ENCODE measurements around the gene CSH1.
"Not testable (repeated sequence)": the region's sequence is repeated elsewhere in the genome, so short reads cannot be mapped to it uniquely, and the experiment has no call there.

CSH1 gene

DNA sequence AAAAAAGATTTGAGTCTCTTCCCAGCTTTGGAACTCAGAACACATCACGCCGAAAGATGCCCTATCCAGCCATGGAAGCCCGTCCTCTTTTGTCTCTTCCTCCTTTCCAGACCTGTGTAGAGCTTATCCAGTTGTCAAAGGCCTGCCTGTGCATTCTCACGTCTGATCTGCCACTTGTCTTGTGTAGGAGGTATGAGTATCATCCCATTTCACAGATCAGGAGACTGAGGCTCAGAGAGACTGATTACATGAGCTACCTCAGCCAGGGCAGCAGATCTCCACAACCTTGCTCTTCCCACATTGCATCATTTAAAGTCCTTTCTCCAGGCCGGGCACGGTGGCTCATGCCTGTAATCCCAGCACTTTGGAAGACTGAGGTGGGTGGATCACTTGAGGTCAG, 21.7 kb downstream of the CSH1 start:
- H3K27me3 Mint-ChIP-seq (ENCODE audit: low read depth): peaks cover 16% of the 10 kb centered on the region
- H3K4me3 Mint-ChIP-seq; H3K36me3 Mint-ChIP-seq (ENCODE audit: low read depth); DNase-seq (ENCODE audit: low spot score); H3K27ac Mint-ChIP-seq; H3K4me1 Mint-ChIP-seq (ENCODE audit: low read depth); H3K9me3 Mint-ChIP-seq: not testable (repeated sequence)

DNA sequence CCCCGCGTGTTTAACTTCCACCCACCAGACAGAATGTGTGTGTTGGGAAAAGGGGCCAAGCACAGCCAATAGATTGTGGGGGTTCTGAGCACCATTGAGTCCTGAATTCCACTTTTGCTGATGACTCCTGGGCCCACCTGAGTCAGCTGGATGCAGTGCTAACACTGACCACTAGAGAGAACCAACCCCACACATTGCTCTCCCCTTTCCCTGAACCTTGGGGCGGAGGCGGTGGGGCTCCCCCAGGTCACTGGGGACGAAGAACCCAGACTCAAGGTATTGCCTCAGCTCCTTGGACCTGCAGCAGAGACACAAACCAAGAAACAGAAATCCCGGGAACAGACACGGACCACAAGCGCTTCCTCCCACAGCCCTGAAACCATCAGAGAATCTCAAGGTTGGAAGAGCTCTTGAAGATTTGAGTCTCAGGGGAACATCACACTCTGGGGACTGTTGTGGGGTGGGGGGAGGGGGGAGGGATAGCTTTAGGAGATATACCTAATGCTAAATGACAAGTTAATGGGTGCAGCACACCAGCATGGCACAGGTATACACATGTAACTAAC, 22.2 kb downstream of the CSH1 start:
- not testable (repeated sequence) for H3K27ac Mint-ChIP-seq; H3K36me3 Mint-ChIP-seq (ENCODE audit: low read depth); H3K4me1 Mint-ChIP-seq (ENCODE audit: low read depth); H3K4me3 Mint-ChIP-seq; H3K9me3 Mint-ChIP-seq; DNase-seq (ENCODE audit: low spot score)
- H3K27me3 Mint-ChIP-seq (ENCODE audit: low read depth): peaks cover 18% of the 10 kb centered on the region

DNA sequence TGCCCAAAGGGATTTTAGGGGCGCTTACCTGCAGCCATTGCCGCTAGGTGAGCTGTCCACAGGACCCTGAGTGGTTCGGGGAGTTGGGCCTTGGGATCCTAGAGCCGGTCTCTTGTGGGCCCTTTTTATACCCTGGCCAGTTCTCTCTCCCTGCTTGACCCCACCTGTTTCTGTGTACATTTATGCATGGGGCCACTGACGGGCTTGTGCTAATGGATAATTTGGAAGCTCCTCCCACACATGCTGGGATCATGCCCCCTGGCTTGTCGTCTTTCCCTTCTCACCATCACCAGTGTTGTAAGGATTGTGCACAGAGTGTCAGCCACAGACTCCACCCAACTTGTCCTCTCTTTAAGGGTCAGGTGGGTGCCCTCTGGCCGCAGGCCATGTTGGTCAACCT, 22.8 kb downstream of the CSH1 start, which contains the start of gene CSH2:
Gene CSH2, minus strand, starts transcription at position 101 of the 400 bp plus-strand sequence. Its CDS starts 63 bp downstream, at position 38.
- H3K4me3 Mint-ChIP-seq; H3K4me1 Mint-ChIP-seq (ENCODE audit: low read depth); H3K27ac Mint-ChIP-seq; H3K36me3 Mint-ChIP-seq (ENCODE audit: low read depth); H3K9me3 Mint-ChIP-seq; DNase-seq (ENCODE audit: low spot score): not testable (repeated sequence)
- H3K27me3 Mint-ChIP-seq (ENCODE audit: low read depth): peaks cover 19% of the 10 kb centered on the region

DNA sequence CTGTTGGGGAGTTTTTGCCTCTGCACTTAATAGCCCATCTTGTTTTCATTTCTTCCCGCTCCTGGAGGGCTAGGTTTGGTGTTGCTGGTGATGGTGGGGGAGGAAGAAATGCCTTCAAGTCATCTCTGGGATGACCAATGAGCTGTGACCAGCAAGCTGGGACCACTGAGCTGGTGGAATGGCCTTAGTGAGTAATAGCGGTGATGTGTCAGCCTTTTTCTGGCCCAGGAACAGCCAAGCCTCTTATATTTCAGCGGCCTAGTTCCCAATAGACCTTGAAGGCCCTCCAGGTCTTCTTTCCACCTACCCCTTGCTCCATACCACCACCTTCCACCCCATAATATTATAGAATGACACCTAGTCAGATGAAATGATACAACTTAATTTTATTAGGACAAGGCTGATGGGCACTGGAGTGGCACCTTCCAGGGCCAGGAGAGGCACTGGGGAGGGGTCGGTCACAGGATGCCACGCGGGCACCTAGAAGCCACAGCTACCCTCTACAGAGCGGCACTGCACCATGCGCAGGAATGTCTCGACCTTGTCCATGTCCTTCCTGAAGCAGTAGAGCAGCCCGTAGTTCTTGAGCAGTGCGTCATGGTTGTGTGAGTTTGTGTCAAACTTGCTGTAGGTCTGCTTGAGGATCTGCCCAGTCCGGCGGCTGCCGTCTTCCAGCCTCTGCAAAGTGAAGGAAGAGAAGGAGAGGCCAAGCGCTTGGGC, 24.6 kb downstream of the CSH1 start:
- not testable (repeated sequence) for H3K4me1 Mint-ChIP-seq (ENCODE audit: low read depth); H3K9me3 Mint-ChIP-seq; H3K4me3 Mint-ChIP-seq; H3K36me3 Mint-ChIP-seq (ENCODE audit: low read depth); H3K27ac Mint-ChIP-seq; DNase-seq (ENCODE audit: low spot score)
- peaks cover 16% of the 10 kb centered on the region for H3K27me3 Mint-ChIP-seq (ENCODE audit: low read depth)

DNA sequence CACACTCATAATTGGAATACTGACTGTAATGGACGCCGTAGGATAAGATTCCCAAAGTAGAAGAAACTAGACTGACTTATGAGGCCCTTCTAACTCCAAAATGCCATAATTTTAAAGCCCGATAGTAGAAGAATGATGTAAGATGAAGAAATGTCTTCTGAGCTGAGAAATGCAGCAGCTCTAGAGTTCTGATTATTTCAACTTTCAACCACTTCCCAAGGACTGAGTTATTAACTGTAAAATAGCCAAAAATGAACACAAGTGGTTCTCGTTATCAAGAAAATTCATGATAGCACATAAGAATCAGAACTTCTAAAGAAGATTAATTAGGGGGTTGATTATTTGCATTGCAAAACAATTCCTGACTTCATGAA, 26.1 kb downstream of the CSH1 start:
- H3K4me1 Mint-ChIP-seq (ENCODE audit: low read depth); DNase-seq (ENCODE audit: low spot score); H3K36me3 Mint-ChIP-seq (ENCODE audit: low read depth); H3K9me3 Mint-ChIP-seq; H3K4me3 Mint-ChIP-seq; H3K27ac Mint-ChIP-seq: not testable (repeated sequence)
- H3K27me3 Mint-ChIP-seq (ENCODE audit: low read depth): peaks cover 16% of the 10 kb centered on the region

DNA sequence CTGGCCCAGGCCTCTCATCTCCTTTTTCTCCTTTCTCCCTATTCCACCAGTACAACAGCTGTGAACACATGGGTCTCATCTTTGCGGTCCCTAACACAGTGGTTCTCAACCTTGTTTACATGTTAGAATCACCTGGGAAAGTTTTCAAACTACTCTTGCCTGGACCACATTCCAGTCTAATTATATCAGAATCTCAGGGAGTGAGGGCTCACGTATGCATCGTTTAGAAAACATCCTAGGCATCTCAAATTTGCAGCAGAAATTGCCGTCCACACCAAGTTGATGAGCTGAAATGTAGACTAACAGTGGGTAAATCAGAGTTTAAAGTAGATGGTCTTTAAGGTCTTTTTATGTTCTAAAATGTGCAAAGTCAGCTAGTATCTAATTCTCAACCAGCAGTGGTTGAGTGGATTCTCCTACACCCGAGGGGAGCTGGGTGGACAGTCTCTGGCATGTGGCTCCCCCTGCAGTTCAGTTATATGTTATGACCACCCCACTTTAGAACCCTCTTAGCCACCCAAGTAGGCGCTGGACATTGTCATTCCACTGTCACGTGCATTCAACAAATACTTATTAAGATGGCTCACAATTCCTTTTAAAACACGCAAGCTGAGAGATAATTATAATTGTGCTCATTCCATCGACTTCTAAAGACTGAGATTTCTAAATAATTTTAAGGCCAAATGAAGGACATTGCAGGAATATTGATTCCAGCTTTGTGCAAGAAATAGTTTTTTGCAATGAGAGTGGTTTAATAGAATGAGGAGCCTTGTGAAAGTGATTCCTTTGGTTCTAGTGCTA, 26.7 kb downstream of the CSH1 start:
- H3K4me1 Mint-ChIP-seq (ENCODE audit: low read depth); H3K9me3 Mint-ChIP-seq; H3K36me3 Mint-ChIP-seq (ENCODE audit: low read depth); H3K27ac Mint-ChIP-seq; DNase-seq (ENCODE audit: low spot score); H3K4me3 Mint-ChIP-seq: not testable (repeated sequence)
- peaks cover 16% of the 10 kb centered on the region for H3K27me3 Mint-ChIP-seq (ENCODE audit: low read depth)

DNA sequence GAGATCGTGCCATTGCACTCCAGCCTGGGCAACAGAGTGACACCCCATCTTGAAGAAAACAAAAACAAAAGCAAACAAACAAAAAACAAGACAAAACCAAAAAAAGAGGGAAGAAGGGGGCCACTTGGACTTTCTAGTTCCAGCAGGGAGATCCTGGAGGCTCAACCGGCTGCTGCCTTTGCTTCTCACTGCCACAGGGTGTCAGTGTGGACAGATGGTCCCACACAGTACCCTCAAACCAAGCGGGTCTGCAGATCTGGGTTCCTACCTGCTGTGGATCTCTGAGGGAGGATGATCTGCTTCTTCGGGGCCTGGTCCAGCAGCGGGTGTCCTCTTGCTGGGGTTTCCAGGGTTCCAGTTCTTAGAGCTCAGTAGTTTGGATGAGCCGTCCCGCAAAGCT, 29.7 kb downstream of the CSH1 start:
- not testable (repeated sequence) for H3K9me3 Mint-ChIP-seq; H3K36me3 Mint-ChIP-seq (ENCODE audit: low read depth); H3K4me3 Mint-ChIP-seq; H3K4me1 Mint-ChIP-seq (ENCODE audit: low read depth); H3K27ac Mint-ChIP-seq; DNase-seq (ENCODE audit: low spot score)
- H3K27me3 Mint-ChIP-seq (ENCODE audit: low read depth): peaks cover 24% of the 10 kb centered on the region

DNA sequence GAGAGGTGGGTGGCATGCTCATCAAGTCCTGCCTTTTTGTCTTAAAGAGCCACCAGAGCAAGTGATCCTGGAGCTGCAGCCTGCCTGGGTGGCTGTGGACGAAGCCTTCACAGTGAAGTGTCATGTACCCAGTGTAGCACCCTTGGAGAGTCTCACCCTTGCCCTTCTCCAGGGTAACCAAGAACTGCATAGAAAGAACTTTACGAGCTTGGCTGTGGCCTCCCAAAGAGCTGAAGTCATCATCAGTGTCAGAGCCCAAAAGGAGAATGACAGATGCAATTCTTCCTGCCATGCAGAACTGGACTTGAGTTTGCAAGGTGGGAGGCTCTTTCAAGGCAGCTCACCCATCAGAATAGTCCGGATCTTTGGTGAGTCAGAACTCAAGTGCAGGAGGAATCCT, 37.1 kb downstream of the CSH1 start:
- Mint-ChIP-seq H3K27ac (no peak overlapping the region), H3K4me1 (ENCODE audit: low read depth) (no peaks in the 10 kb centered on the region), H3K27me3 (ENCODE audit: low read depth) (peaks cover 25% of the 10 kb centered on the region), H3K9me3 (no peaks in the 10 kb centered on the region), H3K4me3 (no peak overlapping the region), H3K36me3 (ENCODE audit: low read depth) (no peaks in the 10 kb centered on the region)
- no peak for DNase-seq (ENCODE audit: low spot score)

DNA sequence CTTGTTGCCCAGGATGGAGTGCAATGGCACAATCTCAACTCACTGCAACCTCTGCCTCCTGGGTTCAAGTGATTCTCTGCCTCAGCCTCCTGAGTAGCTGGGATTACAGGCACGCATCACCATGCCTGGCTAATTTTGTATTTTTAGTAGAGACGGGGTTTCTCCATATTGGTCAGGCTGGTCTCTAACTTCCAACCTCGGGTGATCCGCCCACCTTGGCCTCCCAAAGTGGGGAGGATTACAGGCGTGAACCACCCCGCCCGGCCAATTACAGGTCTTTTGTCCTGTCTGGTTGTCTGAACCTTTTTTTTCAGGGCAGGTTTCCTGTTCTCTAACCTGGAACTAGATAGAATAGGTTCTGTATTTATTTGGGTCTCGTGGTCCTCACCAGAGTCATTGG, 39.9 kb downstream of the CSH1 start:
- H3K36me3 Mint-ChIP-seq (ENCODE audit: low read depth); H3K9me3 Mint-ChIP-seq; H3K4me1 Mint-ChIP-seq (ENCODE audit: low read depth); H3K4me3 Mint-ChIP-seq; H3K27ac Mint-ChIP-seq; DNase-seq (ENCODE audit: low spot score): not testable (repeated sequence)
- peaks cover 24% of the 10 kb centered on the region for H3K27me3 Mint-ChIP-seq (ENCODE audit: low read depth)

DNA sequence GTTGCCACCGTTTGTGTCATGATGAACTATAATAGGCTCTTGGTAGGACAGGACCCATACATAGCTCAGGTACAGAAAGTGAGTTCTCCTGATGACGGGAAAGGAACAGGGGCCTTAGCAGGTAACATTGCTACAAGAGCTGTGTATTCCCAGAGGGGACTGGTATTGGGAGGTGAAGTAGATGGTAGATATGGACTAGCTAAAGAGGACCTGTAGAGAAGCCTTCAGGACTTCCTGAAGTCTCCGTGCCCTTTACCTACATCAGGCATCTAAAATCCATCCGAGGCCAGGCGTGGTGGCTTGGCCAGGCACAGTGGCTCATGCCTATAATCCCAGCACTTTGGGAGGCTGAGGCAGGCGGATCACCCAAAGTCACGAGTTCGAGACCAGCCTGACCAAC, 41.2 kb downstream of the CSH1 start:
- H3K36me3 Mint-ChIP-seq (ENCODE audit: low read depth): no peaks in the 10 kb centered on the region
- no peaks in the 10 kb centered on the region for H3K4me1 Mint-ChIP-seq (ENCODE audit: low read depth)
- peaks cover 25% of the 10 kb centered on the region for H3K27me3 Mint-ChIP-seq (ENCODE audit: low read depth)
- DNase-seq (ENCODE audit: low spot score): no peak
- no peaks in the 10 kb centered on the region for H3K9me3 Mint-ChIP-seq
- H3K27ac Mint-ChIP-seq: no peak overlapping the region
- H3K4me3 Mint-ChIP-seq: no peak overlapping the region

DNA sequence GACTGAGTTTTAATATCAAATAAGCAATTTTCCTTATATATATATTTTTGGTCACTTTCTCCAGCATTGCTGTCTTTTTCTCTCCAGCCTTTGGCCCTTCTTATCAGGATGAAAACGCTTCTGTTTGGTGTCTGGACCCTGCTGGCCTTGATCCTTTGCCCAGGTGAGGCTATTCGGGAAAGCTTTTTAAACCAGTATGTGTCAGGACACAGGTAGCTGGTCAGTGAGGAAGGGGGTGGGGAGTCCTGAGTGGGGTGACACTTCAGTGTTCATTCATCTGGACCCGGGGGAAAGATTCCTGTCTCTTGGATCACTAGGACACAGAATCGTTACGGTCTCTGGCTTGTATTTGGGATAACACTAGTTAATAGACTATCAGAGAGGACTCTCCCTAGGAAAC, 41.7 kb downstream of the CSH1 start:
- no peak for DNase-seq (ENCODE audit: low spot score)
- peaks cover 2% of the 10 kb centered on the region for H3K4me1 Mint-ChIP-seq (ENCODE audit: low read depth)
- H3K4me3 Mint-ChIP-seq: no peak overlapping the region
- no peak overlapping the region for H3K27ac Mint-ChIP-seq
- no peaks in the 10 kb centered on the region for H3K36me3 Mint-ChIP-seq (ENCODE audit: low read depth)
- peaks cover 20% of the 10 kb centered on the region for H3K27me3 Mint-ChIP-seq (ENCODE audit: low read depth)
- H3K9me3 Mint-ChIP-seq: no peaks in the 10 kb centered on the region

DNA sequence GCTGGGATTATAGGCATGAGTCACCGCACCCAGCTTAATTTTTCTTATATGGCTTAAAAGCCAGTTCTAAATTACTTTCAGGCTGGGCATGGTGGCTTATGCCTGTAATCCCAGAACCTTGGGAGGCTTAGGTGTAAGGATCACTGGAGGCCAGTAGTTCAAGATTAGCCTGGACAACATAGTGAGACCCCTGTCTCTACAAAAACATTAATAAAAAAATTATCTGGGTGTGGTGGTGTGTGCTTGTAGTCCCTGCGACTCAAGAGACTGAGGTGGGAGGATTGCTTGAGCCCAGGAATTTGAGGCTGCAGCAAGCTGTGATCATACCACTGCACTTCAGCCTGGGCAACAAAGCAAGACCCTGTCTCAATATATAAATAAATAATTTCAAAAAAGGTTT, 43.1 kb downstream of the CSH1 start:
- Mint-ChIP-seq H3K36me3 (ENCODE audit: low read depth) (peaks cover 3% of the 10 kb centered on the region), H3K4me1 (ENCODE audit: low read depth) (peaks cover 11% of the 10 kb centered on the region), H3K27me3 (ENCODE audit: low read depth) (peaks cover 16% of the 10 kb centered on the region), H3K27ac (no peak overlapping the region), H3K9me3 (peaks cover under 1% of the 10 kb centered on the region), H3K4me3 (no peak overlapping the region)
- DNase-seq (ENCODE audit: low spot score): no peak

DNA sequence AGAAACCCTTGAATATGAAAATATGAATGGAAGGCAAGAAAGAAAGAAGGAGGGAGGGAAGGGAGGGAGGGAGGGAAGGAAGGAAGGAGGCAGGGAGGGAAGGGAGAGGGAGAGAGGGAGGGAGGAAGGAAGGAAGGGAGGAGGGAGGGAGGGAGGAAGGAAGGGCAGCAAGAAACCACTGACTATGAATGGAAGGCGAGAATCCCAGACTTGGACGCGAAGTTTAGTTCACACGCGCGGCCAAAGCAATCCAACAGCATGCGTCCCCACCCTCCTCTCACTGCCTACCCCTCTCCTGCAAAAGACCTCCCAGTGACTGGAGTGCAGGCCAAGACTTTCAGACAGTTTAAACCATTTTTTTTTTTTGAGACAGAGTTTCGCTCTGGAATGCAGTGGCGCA, 46.0 kb downstream of the CSH1 start:
- peaks cover 8% of the 10 kb centered on the region for H3K36me3 Mint-ChIP-seq (ENCODE audit: low read depth)

DNA sequence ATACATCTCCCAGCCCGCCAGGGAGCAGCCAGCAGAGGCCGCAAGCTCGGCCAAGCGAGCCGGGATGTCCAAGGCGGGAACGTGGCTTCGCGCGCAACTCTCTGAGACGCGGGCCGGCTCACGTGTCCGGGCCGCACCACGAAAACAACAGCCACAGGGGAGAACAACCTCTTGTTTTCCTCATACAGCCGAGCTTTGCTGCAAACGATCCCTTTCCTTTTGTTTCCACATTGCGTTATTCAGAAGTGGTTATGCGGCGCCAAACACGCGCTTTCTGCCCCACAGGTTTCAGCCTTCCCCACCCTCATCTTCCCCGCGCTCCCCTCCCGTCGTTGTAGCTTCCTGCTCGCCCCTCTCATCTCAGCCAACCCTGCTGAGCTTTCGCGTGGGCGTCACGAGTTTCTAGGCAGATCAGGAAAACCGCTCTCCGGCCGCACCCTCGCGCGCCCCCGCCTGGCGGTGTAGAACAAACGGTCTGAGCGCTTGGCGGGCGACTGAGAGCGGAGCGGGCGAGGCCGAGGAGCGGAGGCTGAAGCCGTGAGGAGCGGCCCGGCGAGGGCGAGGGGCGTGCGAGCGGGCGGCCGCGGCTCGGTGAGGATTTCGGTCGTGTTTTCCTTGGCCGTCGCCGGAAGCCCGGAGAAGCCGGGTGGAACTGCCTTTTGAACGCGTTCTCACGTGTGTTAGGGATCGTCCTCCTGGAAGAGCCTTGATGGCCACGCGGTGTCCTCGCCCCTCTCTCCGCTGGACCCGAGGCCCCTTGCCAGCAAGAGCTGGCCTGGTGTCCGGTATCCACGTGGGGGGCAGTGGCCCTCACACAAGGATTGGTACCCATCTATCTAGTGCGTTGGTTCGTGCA, 47.3 kb downstream of the CSH1 start:
- H3K9me3 Mint-ChIP-seq: peaks cover 7% of the 10 kb centered on the region
- peak overlapping the region; percentile 95 for H3K27ac Mint-ChIP-seq
- H3K4me1 Mint-ChIP-seq (ENCODE audit: low read depth): peaks cover 26% of the 10 kb centered on the region
- peak; percentile 95 for DNase-seq (ENCODE audit: low spot score)
- H3K27me3 Mint-ChIP-seq (ENCODE audit: low read depth): peaks cover 12% of the 10 kb centered on the region
- peak overlapping the region; percentile 78 for H3K4me3 Mint-ChIP-seq
- H3K36me3 Mint-ChIP-seq (ENCODE audit: low read depth): peaks cover 8% of the 10 kb centered on the region

More for the DNA sequence above, 46.0 kb downstream of the CSH1 start:
- Mint-ChIP-seq H3K9me3 (peaks cover 7% of the 10 kb centered on the region), H3K27ac (no peak overlapping the region), H3K4me3 (no peak overlapping the region), H3K27me3 (ENCODE audit: low read depth) (peaks cover 12% of the 10 kb centered on the region), H3K4me1 (ENCODE audit: low read depth) (peaks cover 19% of the 10 kb centered on the region)
- no peak for DNase-seq (ENCODE audit: low spot score)
